Stimulated activated CD8-positive, alpha-beta memory T cell treated with anti-CD3 and anti-CD28 coated beads, Interleukin-2, amount 100 ng/mL, for 1 hour (primary cell): ENCODE results near the gene DHX34.
"Not testable (repeated sequence)": the region's sequence is repeated elsewhere in the genome, so short reads cannot be mapped to it uniquely, and the experiment has no call there.

Source experiments
- DNase-seq, 2 donors: peaks; one replicate each; pipeline ENCODE4 v3.0.0-alpha.2; 2020; ENCODE audit warnings: low read depth in 2 of 2

DHX34 gene

GRCh38 chr19:47387623-47388022 is 38.5 kb downstream of the DHX34 start:
- not testable (repeated sequence) for DNase-seq

- DNase-seq, result not testable (repeated sequence)
Observed at GRCh38 chr19:47388721-47389120, 39.6 kb downstream of the DHX34 start.

- DNase-seq, result no peak
Observed at GRCh38 chr19:47389150-47389556, 40.0 kb downstream of the DHX34 start.

- no peak for DNase-seq
Observed at GRCh38 chr19:47390533-47391488, 41.7 kb downstream of the DHX34 start.

- peak; percentile 62 to 68 for DNase-seq
Observed at GRCh38 chr19:47391510-47392223, 42.6 kb downstream of the DHX34 start.

- DNase-seq, result no peak
Observed at GRCh38 chr19:47398707-47399597, 49.8 kb downstream of the DHX34 start.

- DNase-seq, result no peak
Observed at GRCh38 chr19:47402504-47402903, 53.4 kb downstream of the DHX34 start.

GRCh38 chr19:47404334-47405196 is 55.5 kb downstream of the DHX34 start:
- DNase-seq, result no peak

GRCh38 chr19:47405197-47405550 is 56.1 kb downstream of the DHX34 start:
- DNase-seq, result no peak

GRCh38 chr19:47405854-47406417 is 56.8 kb downstream of the DHX34 start:
- no peak for DNase-seq

- no peak for DNase-seq
Observed at GRCh38 chr19:47406711-47407416, 57.7 kb downstream of the DHX34 start.

GRCh38 chr19:47407417-47407774 is 58.3 kb downstream of the DHX34 start:
- DNase-seq, result no peak

GRCh38 chr19:47408156-47408938 is 59.2 kb downstream of the DHX34 start:
- no peak for DNase-seq

GRCh38 chr19:47411101-47411500 is 62.0 kb downstream of the DHX34 start:
- no peak for DNase-seq

GRCh38 chr19:47411696-47412095 is 62.6 kb downstream of the DHX34 start:
- DNase-seq, result not testable (repeated sequence)

GRCh38 chr19:47413941-47414340 is 64.8 kb downstream of the DHX34 start:
- no peak for DNase-seq

- no peak for DNase-seq
Observed at GRCh38 chr19:47414469-47414868, 65.4 kb downstream of the DHX34 start.

GRCh38 chr19:47415953-47416642 is 67.0 kb downstream of the DHX34 start:
- DNase-seq, result no peak

- no peak for DNase-seq
Observed at GRCh38 chr19:47416643-47416985, 67.5 kb downstream of the DHX34 start.
